ENCODE results near the gene ACOX1. TPM values are rescaled to one million over a fixed set of nuclear protein-coding genes. Genes with fewer than 3 reads are reported as not detected.
"Not testable (repeated sequence)": the region's sequence is repeated elsewhere in the genome, so short reads cannot be mapped to it uniquely, and the experiment has no call there.

Gene ACOX1
- total RNA-seq, 1 donor from 2014 or later, result 148 TPM

DNA sequence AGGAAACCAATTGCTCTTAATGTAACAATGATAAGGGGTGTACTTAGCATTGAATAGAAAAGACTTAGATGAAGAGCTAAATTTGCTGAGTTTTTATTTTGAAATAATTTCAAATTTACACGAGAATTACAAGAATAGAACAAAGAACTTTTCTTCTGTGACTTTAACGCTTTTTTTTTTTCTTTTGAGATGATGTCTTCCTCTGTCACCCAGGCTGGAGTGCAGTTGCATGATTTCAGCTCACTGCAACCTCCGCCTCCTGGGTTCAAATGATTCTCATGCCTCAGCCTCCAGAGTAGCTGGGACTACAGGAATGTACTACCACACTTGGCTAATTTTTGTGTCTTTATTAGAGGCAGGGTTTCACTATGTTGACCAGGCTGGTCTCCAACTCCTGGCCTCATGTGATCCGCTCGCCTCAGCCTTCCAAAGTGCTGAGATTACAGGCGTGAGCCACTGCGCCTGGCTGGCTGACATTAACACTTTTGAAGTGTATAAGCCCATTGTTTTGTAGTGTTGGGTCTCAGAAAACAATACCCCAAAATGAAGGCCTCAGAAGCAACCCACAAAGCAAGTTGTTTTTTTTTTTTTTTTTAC, 2.2 kb upstream of the ACOX1 start:
- peak; percentile 33 for DNase-seq (ENCODE audit: low spot score)

- peak; percentile 14 for DNase-seq (ENCODE audit: low spot score)
Measured at GRCh38 chr17:75980188-75981018, 1.4 kb upstream of the ACOX1 start.

GRCh38 chr17:75979705-75980187, 780 bp upstream of the ACOX1 start:
- no peak for DNase-seq (ENCODE audit: low spot score)

GRCh38 chr17:75976175-75976848, 2.7 kb downstream of the ACOX1 start:
- DNase-seq (ENCODE audit: low spot score), result no peak

- DNase-seq (ENCODE audit: low spot score), result no peak
Measured at GRCh38 chr17:75975757-75976174, 3.2 kb downstream of the ACOX1 start.

- peak; percentile 28 for DNase-seq (ENCODE audit: low spot score)
Measured at GRCh38 chr17:75975187-75975586, 3.8 kb downstream of the ACOX1 start.

DNA sequence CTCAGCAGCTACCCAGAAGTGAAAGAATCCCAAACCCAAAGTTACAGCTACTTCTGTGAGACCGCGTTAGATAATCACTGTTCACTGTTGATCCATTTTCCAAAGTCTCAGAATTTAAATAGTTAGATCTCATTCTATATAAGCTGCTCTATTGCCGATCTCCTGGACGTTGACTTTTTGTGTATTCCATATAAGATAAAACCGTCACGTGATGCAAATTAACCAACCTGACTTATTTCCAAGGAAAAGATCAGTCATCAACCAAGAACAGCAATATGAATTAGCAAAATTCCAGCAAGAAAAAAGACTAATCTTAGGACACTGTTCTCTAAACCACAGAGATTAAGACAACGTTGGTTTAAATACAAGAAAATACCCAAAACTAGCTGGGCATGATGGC, 8.3 kb downstream of the ACOX1 start:
- DNase-seq (ENCODE audit: low spot score), result no peak

DNA sequence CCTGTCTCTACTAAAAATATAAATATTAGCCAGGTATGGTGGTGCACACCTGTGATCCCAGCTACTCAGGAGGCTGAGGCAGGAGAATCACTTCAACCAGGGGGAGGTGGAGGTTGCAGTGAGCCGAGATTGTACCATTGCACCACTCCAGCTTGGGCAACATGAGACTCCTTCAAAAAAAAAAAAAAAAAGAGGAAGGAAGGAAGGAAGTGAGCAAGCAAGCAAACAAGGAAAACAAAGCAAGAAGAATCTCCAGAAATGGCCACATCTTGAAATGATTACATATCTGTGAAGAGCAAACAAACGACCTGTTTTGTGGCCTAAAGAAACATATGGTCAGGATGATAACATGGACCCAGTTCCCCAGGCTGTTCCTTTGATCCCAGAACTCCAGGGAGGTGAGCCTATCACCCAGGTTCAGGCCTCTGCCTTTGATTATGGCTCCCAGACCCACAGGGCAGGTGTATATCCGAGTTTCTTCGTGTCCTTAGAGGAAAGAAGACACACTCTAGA, 8.9 kb downstream of the ACOX1 start:
- DNase-seq (ENCODE audit: low spot score), result peak; percentile 1

DNA sequence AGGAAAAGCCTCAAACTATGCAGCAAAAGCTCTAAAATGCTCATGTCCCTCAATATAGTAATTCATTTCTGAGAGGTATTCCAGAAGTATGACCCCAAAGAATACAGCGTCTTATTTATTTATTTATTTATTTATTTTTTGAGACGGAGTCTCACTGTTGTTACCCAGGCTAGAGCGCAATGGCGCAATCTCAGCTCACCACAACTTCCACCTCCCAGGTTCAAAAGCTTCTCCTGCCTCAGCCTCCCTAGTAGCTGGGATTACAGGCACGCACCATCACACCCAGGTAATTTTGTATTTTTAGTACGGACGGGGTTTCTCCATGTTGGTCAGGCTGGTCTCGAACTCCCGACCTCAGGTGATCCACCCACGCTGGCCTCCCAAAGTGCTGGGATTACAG, 9.9 kb downstream of the ACOX1 start:
- DNase-seq (ENCODE audit: low spot score), result not testable (repeated sequence)

DNA sequence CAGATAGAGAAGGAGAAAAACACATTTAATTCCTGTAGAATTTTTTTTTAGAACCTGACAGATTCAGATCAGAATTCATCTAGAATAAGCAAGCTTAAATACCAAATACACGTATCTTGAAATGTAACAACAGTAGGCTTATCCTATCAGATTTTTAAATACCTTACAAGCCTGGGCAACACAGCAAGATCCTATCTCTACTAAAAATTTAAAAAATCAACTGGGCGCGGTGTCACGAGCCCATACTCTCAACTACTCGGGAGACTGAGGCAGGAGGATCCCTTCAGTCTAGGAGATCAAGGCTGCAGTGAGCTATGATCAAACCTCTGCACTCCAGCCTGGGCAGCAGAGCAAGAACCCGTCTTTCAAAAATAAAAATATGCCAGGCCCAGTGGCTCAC, 13.5 kb downstream of the ACOX1 start:
- DNase-seq (ENCODE audit: low spot score), result no peak

GRCh38 chr17:75959839-75960511, 19.0 kb downstream of the ACOX1 start:
- no peak for DNase-seq (ENCODE audit: low spot score)

DNA sequence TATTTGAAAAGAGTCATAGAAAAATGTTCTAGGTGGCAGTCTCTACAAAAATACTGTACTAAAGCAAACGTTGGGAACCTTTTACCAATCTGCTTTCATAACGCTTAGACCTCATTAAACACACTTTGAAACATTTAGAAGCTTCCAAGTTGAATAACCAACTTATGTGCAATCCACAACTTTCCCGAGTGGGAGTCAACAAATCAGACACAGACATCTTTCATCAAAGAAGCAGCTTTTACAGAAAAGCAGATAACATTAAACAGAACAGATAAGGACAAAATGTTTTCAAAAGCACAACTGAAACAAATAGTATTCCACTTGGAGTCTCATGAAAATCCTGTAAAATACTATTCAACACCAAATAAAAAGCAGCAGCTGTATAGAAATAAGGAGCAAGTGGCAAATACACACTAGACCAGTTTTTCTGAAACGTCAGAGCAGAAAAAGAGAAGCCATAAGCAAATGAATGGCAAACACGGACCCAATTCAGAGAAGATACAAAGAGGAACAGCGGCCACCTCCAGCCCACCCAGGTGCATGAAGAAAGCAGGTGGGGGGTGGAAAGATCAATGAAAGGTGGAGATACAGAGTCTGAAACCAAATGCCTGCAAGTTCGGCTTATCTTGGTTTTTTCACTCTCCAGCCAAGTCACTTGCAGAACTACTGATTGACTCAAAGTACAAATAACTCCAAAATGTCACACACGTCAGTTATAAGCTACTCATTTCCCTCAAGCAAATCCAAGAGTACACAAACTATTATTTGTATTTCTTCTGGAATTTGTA, 19.7 kb downstream of the ACOX1 start:
- no peak for DNase-seq (ENCODE audit: low spot score)

GRCh38 chr17:75950855-75951554, 28.0 kb downstream of the ACOX1 start:
- DNase-seq (ENCODE audit: low spot score), result no peak

- DNase-seq (ENCODE audit: low spot score), result no peak
Measured at GRCh38 chr17:75950421-75950820, 28.5 kb downstream of the ACOX1 start.

- no peak for DNase-seq (ENCODE audit: low spot score)
Measured at GRCh38 chr17:75945211-75945610, 33.8 kb downstream of the ACOX1 start.

- DNase-seq (ENCODE audit: low spot score), result no peak
Measured at GRCh38 chr17:75943491-75943890, 35.5 kb downstream of the ACOX1 start.

DNA sequence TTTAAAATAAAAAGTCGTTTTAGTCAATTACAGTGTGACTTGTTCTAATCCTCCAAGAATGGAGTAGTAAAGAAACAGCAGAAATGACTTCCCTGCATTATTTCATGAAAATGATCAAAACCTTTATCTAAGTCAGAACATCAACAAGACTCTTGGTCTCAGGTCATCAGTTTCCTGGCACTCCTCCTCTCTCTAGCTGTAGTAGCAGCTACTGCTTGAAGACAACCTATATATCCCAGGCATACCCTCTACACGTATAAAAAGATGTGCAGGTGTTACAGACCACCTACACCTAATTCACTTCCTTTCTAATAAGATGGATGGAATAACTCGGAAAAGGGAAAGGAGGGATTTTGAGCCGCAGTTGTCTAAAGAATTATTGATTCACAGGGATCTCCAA, 36.5 kb downstream of the ACOX1 start:
- no peak for DNase-seq (ENCODE audit: low spot score)

DNA sequence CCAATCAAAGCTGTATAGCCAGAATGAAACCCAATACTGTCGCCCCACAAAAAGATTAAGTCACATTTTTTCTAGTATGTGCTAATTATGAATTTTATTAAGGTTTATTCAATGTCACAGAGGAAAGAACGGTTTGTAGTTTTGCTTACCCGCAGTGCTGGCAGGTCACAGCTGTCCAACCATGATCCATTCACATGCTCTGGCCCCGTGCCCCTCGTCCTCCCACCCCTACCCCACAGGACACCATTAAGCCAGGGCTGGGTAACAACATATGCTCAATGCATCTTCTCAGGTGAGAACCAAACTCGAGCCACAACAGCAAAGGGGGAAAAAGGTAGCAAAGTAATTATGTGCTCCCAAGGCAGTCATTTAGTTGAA, 37.5 kb downstream of the ACOX1 start:
- DNase-seq (ENCODE audit: low spot score), result peak; percentile 49

DNA sequence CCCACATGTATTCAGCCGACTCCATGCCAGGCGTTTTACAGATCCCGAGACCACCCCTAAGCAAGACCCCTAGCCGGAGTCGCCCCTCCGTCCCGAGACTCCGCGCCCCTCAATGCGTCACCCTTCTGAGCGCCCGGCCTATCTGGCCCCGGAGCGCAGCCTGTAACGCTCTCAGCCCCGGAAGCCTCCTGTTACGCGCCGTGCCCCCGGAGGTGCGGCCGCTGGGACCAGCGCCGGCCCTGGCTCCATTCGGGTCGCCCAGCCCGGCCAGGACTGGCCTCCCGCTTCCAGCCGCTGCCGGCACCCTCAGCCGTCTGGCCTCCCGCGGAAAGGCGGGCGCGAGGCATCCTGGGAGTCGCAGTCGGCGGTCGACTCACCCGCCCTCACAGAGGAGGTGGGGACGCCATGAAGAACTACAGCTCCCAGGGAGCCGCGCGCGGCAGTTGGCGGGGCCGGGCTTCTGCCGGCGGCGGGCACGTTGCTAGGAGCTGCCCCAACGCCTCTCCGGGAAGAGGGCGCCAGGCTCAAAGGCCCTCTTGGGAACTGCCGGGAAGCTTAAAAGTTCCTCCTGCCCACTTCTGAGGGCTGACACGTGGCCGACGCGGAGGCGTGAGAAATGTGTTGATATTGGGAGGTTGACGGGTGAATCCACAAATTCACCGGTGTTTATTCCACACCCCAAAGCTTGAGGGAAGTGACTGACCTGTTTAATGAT, 38.1 kb downstream of the ACOX1 start, which contains the start of gene FBF1:
FBF1 (minus strand) TSS at position 316 of the 715 bp plus-strand sequence. CDS start 2,893 bp downstream, outside the sequence.
- DNase-seq (ENCODE audit: low spot score), result peak; percentile 98

All from mesenteric fat pad (tissue), 1 donor.